Keratinocyte (primary cell): ENCODE data around the gene FBXO31. TPM values are rescaled to one million over a fixed set of nuclear protein-coding genes. Genes with fewer than 3 reads are reported as not detected.

Source experiments
- DNase-seq: peaks from one replicate; pipeline ENCODE4 v3.0.0-alpha.2; 2011; ENCODE audit warnings: low read depth, missing footprints, low spot score
- FAIRE-seq: peaks from 2 replicates; lab custom pipeline; 2011; peaks lifted over from hg19 to GRCh38; lab: Jason Lieb, UNC
- H2AFZ ChIP-seq: 2 replicates; pipeline ENCODE4 v1.6.0; 2012; ENCODE audit warnings: low read length, control low read depth, inconsistent platforms; ENCODE audit not compliant: control insufficient read depth
- H3K27ac ChIP-seq: 2 replicates; pipeline ENCODE4 v1.5.1; 2011; ENCODE audit warnings: low read length; ENCODE audit not compliant: control insufficient read depth, insufficient read depth
- H3K27me3 ChIP-seq: 3 replicates; pipeline ENCODE4 v1.6.0; 2011; ENCODE audit warnings: low read length; ENCODE audit not compliant: control insufficient read depth, insufficient read depth; ENCODE audit errors: extremely low read depth
- H3K36me3 ChIP-seq, 2 experiments: 2 replicates in 1 of 2; 3 replicates in 1 of 2; pipeline ENCODE4 v1.5.1; 2011; ENCODE audit warnings: low read length in 2 of 2, mild to moderate bottlenecking in 1 of 2; ENCODE audit not compliant: control insufficient read depth in 2 of 2, insufficient read depth in 2 of 2; ENCODE audit errors: extremely low read depth in 1 of 2
- H3K4me1 ChIP-seq: 3 replicates; pipeline ENCODE4 v1.5.1; 2011; ENCODE audit warnings: low read length; ENCODE audit not compliant: control insufficient read depth, insufficient read depth; ENCODE audit errors: extremely low read depth
- H3K4me2 ChIP-seq: 3 replicates; pipeline ENCODE4 v1.6.0; 2011; ENCODE audit warnings: low read depth, low read length; ENCODE audit not compliant: control insufficient read depth, insufficient read depth; ENCODE audit errors: extremely low read depth
- H3K4me3 ChIP-seq, 3 experiments: fragments of 200-600 bp in 1 of 3; sonication (generic) in 1 of 3; 2 replicates in 2 of 3; 3 replicates in 1 of 3; pipeline ENCODE4 v1.5.1; 2011 to 2016; ENCODE audit warnings: low read length in 3 of 3, mild to moderate bottlenecking in 3 of 3, control low read depth in 2 of 3, inconsistent platforms in 1 of 3, low read depth in 1 of 3, mixed read lengths in 1 of 3, mixed run types in 1 of 3, moderate library complexity in 1 of 3; ENCODE audit not compliant: control insufficient read depth in 2 of 3, insufficient read depth in 2 of 3; ENCODE audit errors: extremely low read depth in 1 of 3
- H3K79me2 ChIP-seq: 2 replicates; pipeline ENCODE4 v1.6.0; 2012; ENCODE audit warnings: low read length; ENCODE audit not compliant: control insufficient read depth, insufficient read depth
- H3K9ac ChIP-seq: 3 replicates; pipeline ENCODE4 v1.6.0; 2011; ENCODE audit warnings: low read length; ENCODE audit not compliant: control insufficient read depth, insufficient read depth; ENCODE audit errors: extremely low read depth
- H3K9me1 ChIP-seq: 3 replicates; pipeline ENCODE4 v1.6.0; 2011; ENCODE audit warnings: low read length; ENCODE audit not compliant: control insufficient read depth, insufficient read depth; ENCODE audit errors: extremely low read depth
- H3K9me3 ChIP-seq: 2 replicates; pipeline ENCODE4 v1.5.1; 2012; ENCODE audit warnings: low read depth, low read length; ENCODE audit not compliant: control insufficient read depth
- H4K20me1 ChIP-seq: 3 replicates; pipeline ENCODE4 v1.6.0; 2011; ENCODE audit warnings: low read length; ENCODE audit not compliant: control insufficient read depth, insufficient read depth; ENCODE audit errors: extremely low read depth
- EZH2 ChIP-seq: IDR thresholded peaks from one replicate; pipeline ENCODE4 v1.6.1; 2012; ENCODE audit warnings: inconsistent platforms, mild to moderate bottlenecking, low read length, moderate library complexity
- dilution Hi-C: fragments of 300-500 bp; cut with MboI; formaldehyde crosslinking; loops from one replicate; pipeline ENCODE4 v1.7.0; 2020; ENCODE audit warnings: low sequenced_read_pairs; ENCODE audit not compliant: extremely low pct_ligation_motif_present
- polyA plus RNA-seq, 5 experiments: library from polyadenylated mRNA; depleted of rRNA in 3 of 5; stranded (reverse) in 3 of 5; stranded (forward) in 1 of 5; unstranded in 1 of 5; fragments of >200 nt; gene quantifications; 1 replicate in 1 of 5; 2 replicates in 3 of 5; 3 replicates in 1 of 5; pipeline versions ENCODE4 v1.2.1 to v1.2.3, GENCODE V29; 2011 to 2012; ENCODE audit warnings: missing spikeins in 2 of 5, low read depth in 1 of 5, low replicate concordance in 1 of 5
- TF ChIP-seq, protein P1 (sequence below), 3 experiments: IDR thresholded peaks in 1 of 3; conservative IDR thresholded peaks in 1 of 3; optimal IDR thresholded peaks in 1 of 3; 2 replicates in 2 of 3; 3 replicates in 1 of 3; pipeline versions ENCODE3 to v1.5.1; 2011; ENCODE audit warnings: low read length in 3 of 3, mild to moderate bottlenecking in 3 of 3, moderate library complexity in 2 of 3, control low read depth in 1 of 3, inconsistent platforms in 1 of 3; ENCODE audit not compliant: insufficient read depth in 2 of 3; ENCODE audit errors: extremely low read depth in 1 of 3

Gene FBXO31
- polyA plus RNA-seq, 1 donor (not counting 4 experiments of a cell fraction or from before 2014, with no cell fraction given), result 17.0 TPM

DNA sequence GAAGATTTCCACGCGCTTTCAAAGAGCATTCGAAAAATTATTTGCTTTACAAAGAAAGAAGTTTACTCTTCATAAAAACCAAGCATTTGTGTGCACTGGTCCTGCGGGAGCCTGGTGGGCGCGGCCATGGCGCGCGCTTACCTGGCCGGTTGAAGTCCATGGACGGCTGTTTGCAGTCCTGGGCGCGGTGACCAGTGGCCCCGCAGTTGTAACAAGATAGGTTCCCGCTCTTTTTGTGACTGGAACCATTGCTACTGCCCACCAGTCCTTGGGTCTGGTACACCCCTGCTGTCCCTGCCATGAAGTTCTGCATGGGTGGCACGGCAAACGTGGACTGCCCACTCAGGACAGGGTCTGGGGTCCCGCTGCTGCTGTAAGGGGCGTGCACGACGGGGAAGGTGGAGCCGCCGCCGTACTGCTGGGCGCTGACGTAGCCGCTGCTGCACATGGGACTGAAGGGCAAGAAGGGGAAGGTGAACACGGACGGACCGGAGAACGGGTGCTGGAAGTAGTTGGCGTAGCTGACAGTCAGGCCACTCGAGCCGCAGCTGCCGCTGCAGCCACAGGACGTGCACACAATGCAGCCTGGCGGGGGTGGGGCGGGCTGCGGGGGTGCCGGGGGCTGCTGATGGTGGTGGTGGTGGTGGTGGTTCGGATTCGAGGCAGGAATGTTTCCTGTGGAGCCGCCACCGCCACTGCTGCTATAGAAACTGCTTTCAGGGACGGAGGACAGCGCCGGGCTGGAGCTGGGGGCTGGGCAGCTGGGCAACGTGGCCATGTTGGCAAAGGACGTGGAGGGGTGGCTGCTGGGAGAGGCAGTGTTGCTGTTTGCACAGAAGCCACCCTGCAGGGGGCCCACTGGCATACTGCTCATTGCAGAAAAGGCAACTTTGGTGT, 28.0 kb upstream of the FBXO31 start:
- Histone ChIP-seq H3K36me3 (peaks cover 14 to 19% of the 10 kb centered on the region in 2 experiments), H3K9me3 (no peaks in the 10 kb centered on the region), H3K27ac (no peak overlapping the region), H2AFZ (no peak overlapping the region), H3K4me1 (no peaks in the 10 kb centered on the region), H3K9me1 (no peaks in the 10 kb centered on the region), H3K9ac (no peak overlapping the region), H3K4me2 (no peak overlapping the region), H3K4me3 (no peak overlapping the region), H4K20me1 (no peaks in the 10 kb centered on the region), H3K79me2 (no peaks in the 10 kb centered on the region), H3K27me3 (no peaks in the 10 kb centered on the region)
- TF ChIP-seq EZH2, result no peak
- TF ChIP-seq, protein P1, sequence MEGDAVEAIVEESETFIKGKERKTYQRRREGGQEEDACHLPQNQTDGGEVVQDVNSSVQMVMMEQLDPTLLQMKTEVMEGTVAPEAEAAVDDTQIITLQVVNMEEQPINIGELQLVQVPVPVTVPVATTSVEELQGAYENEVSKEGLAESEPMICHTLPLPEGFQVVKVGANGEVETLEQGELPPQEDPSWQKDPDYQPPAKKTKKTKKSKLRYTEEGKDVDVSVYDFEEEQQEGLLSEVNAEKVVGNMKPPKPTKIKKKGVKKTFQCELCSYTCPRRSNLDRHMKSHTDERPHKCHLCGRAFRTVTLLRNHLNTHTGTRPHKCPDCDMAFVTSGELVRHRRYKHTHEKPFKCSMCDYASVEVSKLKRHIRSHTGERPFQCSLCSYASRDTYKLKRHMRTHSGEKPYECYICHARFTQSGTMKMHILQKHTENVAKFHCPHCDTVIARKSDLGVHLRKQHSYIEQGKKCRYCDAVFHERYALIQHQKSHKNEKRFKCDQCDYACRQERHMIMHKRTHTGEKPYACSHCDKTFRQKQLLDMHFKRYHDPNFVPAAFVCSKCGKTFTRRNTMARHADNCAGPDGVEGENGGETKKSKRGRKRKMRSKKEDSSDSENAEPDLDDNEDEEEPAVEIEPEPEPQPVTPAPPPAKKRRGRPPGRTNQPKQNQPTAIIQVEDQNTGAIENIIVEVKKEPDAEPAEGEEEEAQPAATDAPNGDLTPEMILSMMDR (optimal IDR thresholded peaks at IDR 0.05 in 1 of 3, IDR thresholded peaks at IDR 0.05 in 1 of 3, conservative IDR thresholded peaks at IDR 0.05 in 1 of 3; ENCODE audit: extremely low read depth in 1 of 3, insufficient read depth in 2 of 3, low read length in 3 of 3), result no peak
- dilution Hi-C loops, result no loop called here
- no peak for FAIRE-seq
- no peak for DNase-seq

DNA sequence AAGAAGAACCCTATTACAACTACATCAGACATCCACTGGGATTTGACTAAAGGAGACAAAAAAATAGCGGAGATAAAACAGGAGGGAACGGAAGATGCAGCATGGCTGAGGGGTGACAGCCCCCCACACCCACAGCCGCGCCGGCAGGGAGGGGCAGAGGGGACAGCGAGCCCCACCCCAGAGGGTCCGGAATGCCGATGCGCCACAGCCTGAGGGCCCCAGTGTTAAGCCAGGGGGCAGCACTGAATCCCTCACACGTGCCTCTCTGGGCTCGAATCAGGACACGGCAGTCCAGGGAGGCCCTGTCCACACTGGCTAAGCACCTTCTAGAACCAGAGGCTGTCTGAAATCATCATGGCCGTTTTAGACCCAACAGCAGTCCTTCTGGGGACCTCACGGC, 27.4 kb upstream of the FBXO31 start:
- Histone ChIP-seq H3K4me3 (no peak overlapping the region), H3K4me1 (no peaks in the 10 kb centered on the region), H3K27me3 (no peaks in the 10 kb centered on the region), H3K9ac (no peak overlapping the region), H3K27ac (no peak overlapping the region), H3K9me1 (no peaks in the 10 kb centered on the region), H4K20me1 (no peaks in the 10 kb centered on the region), H2AFZ (no peak overlapping the region), H3K4me2 (no peak overlapping the region), H3K9me3 (no peaks in the 10 kb centered on the region), H3K36me3 (peaks cover 14 to 21% of the 10 kb centered on the region in 2 experiments), H3K79me2 (no peaks in the 10 kb centered on the region)
- no peak for FAIRE-seq
- TF ChIP-seq, protein P1 (optimal IDR thresholded peaks at IDR 0.05 in 1 of 3, IDR thresholded peaks at IDR 0.05 in 1 of 3, conservative IDR thresholded peaks at IDR 0.05 in 1 of 3; ENCODE audit: extremely low read depth in 1 of 3, insufficient read depth in 2 of 3, low read length in 3 of 3), result peak in 1 of 3 experiments; percentile 11
- no peak for TF ChIP-seq EZH2
- no peak for DNase-seq
- dilution Hi-C loops, result no loop called here
